Muscle of leg (tissue), 11 donors: ENCODE data around the gene ANTXR1. TPM values are rescaled to one million over a fixed set of nuclear protein-coding genes. Genes with fewer than 3 reads are reported as not detected.
"Not testable (repeated sequence)": the region's sequence is repeated elsewhere in the genome, so short reads cannot be mapped to it uniquely, and the experiment has no call there.

Experiments used
- DNase-seq: peaks from one replicate; pipeline ENCODE4 v3.0.0; 2013
- H3K27ac ChIP-seq: one replicate; pipeline ENCODE4 v1.5.1; 2013; ENCODE audit warnings: mild to moderate bottlenecking, low read length, control low read depth
- H3K27me3 ChIP-seq: one replicate; pipeline ENCODE4 v1.6.1; 2013; ENCODE audit warnings: low read length; ENCODE audit not compliant: control insufficient read depth, insufficient read depth
- H3K36me3 ChIP-seq: one replicate; pipeline ENCODE4 v1.6.1; 2013; ENCODE audit warnings: low read length; ENCODE audit not compliant: control insufficient read depth, insufficient read depth
- H3K4me1 ChIP-seq: one replicate; pipeline ENCODE4 v1.6.1; 2013; ENCODE audit warnings: low read length; ENCODE audit not compliant: control insufficient read depth, insufficient read depth
- H3K4me3 ChIP-seq: one replicate; pipeline ENCODE4 v1.5.1; 2013; ENCODE audit warnings: low read length, control low read depth
- H3K9me3 ChIP-seq: replicated peaks from 2 replicates; pipeline ENCODE4 v1.6.1; 2013; ENCODE audit warnings: low read depth, low read length; ENCODE audit not compliant: control insufficient read depth
- WGBS: methylation state at CpG from one replicate; pipeline ENCODE4 v1.1.5; 2013; ENCODE audit warnings: missing lambda C conversion rate; ENCODE audit not compliant: insufficient coverage; 5-methylcytosine and 5-hydroxymethylcytosine counted together
- polyA plus RNA-seq, 8 donors: library from polyadenylated mRNA; unstranded; fragments of 120-200 nt; gene quantifications; one replicate each; pipeline versions ENCODE4 v1.2.1 to v1.2.3, GENCODE V29; 2013; ENCODE audit warnings: inconsistent platforms in 1 of 8, low replicate concordance in 1 of 8; ENCODE audit not compliant: insufficient read length in 8 of 8, insufficient read depth in 1 of 8
- total RNA-seq: library from RNA; stranded (reverse); fragments of 120-200 nt; gene quantifications from one replicate; pipeline ENCODE4 v1.2.4, GENCODE V29; 2013

The ANTXR1 gene
- total and polyA plus RNA-seq, 9 donors: 84.4 to 187 (median 133) TPM

DNA sequence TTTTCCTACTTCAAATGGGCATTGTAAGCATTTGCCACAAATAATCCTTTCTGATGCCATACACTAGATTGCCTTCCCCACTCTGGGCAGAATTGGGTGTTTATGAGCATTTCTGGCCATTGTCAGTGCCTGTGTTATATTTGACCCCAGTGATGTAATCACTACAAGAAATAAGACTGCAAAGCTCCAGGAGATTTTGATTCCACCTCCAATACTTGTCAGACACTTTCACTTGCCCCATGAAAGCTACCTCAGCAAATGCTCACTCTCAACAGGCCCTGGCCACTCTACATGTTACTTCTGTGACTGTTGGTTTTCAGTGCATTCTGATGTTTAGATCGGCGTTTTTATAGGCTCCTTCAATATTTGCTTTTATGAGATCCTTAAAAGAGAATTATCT lies 239.0 kb downstream of the ANTXR1 start:
- no peak for DNase-seq
- no peak overlapping the region for H3K27ac ChIP-seq
- H3K4me1 ChIP-seq: peaks cover 22% of the 10 kb centered on the region
- no peaks in the 10 kb centered on the region for H3K27me3 ChIP-seq
- no CpG with 5 or more reads among the region's 2 CpGs for WGBS
- H3K36me3 ChIP-seq: peaks cover 8% of the 10 kb centered on the region
- H3K9me3 ChIP-seq: no peaks in the 10 kb centered on the region
- no peak overlapping the region for H3K4me3 ChIP-seq

DNA sequence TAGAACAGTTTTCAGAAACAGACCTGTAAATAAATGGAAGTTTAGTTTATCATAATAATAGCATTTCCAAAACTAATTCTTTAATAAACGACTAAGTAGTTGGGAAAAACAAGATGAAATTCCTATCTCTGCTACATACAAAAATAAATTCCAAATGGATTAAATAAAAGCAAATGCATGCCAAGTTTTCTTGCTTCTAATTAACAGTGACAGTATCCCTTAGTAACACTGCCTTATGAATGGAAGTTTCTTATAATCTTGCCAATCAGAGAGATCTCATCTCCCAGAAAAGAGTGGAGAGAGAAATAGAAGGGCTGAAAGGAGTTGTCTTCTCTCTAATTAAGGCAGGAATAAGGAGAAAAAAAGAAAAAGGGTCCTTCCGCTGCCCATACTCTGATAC lies 240.1 kb downstream of the ANTXR1 start:
- no peaks in the 10 kb centered on the region for H3K27me3 ChIP-seq
- H3K4me1 ChIP-seq: peaks cover 22% of the 10 kb centered on the region
- H3K4me3 ChIP-seq: no peak overlapping the region
- H3K9me3 ChIP-seq: no peaks in the 10 kb centered on the region
- peak overlapping the region; percentile 76 for H3K27ac ChIP-seq
- no peaks in the 10 kb centered on the region for H3K36me3 ChIP-seq
- no CpG with 5 or more reads among the region's 2 CpGs for WGBS
- DNase-seq: peak; percentile 70

DNA sequence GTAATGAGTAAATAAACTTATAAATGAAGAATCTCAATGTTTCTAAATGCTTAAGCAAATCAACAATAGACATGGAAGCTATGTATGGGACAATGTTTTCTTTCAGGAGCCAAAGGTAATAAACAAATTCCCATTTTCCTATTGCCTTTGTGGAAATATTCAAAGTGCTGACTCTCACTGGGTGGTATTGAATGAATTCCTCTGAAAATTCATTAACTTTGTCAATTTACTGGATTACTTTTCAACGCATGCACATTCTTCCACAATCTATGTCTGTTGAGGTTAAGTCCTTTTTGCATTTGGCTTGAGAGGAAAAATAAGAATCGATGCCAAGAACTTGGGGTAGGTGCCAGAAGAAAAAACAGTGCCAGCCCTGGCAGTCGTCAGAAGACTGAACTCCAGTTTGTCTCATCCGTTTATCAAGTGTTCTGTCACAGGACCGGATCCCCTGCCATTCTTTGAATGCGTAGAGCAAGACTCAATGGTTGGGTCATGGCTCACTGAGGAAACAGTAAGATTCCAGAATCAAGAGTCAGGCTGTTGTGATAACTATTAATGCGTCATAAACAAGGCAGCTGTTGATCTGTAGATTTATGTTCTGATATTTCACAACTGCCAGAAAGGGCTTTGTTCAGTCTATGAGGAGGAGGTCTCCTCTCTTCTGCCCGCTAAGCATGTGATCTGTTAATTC lies 240.8 kb downstream of the ANTXR1 start:
- Histone ChIP-seq H3K27me3 (no peaks in the 10 kb centered on the region), H3K27ac (peak overlapping the region; percentile 76), H3K4me1 (peaks cover 22% of the 10 kb centered on the region), H3K4me3 (no peak overlapping the region), H3K36me3 (no peaks in the 10 kb centered on the region), H3K9me3 (no peaks in the 10 kb centered on the region)
- DNase-seq: peak; percentile 89
- WGBS: 55% methylated on average over 5 of the region's 8 CpGs

DNA sequence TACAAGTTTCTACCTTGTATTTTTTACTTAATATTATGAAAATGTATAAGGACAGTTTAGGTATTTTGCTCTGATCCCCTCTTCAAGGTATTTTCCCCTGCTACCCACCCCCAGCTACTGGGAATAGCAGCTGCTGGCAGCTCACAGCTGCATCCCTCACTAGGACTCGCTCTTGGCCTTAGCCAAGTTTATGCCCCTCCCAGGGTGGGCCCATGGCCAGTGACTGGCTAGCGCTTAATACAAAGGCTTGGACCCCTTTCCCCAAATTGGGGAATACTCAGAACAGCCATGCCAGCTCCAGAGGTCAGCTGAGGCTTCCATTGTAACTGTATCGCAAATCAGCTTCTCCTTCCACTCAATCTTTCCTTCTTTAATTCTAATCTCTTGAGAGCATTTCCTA lies 242.8 kb downstream of the ANTXR1 start:
- peak overlapping the region; percentile 49 for H3K27ac ChIP-seq
- no peaks in the 10 kb centered on the region for H3K27me3 ChIP-seq
- H3K4me1 ChIP-seq: peaks cover 22% of the 10 kb centered on the region
- no peaks in the 10 kb centered on the region for H3K36me3 ChIP-seq
- DNase-seq: peak; percentile 81
- peaks cover 10% of the 10 kb centered on the region for H3K9me3 ChIP-seq
- 72% methylated on average over 3 of the region's 3 CpGs for WGBS
- H3K4me3 ChIP-seq: no peak overlapping the region

DNA sequence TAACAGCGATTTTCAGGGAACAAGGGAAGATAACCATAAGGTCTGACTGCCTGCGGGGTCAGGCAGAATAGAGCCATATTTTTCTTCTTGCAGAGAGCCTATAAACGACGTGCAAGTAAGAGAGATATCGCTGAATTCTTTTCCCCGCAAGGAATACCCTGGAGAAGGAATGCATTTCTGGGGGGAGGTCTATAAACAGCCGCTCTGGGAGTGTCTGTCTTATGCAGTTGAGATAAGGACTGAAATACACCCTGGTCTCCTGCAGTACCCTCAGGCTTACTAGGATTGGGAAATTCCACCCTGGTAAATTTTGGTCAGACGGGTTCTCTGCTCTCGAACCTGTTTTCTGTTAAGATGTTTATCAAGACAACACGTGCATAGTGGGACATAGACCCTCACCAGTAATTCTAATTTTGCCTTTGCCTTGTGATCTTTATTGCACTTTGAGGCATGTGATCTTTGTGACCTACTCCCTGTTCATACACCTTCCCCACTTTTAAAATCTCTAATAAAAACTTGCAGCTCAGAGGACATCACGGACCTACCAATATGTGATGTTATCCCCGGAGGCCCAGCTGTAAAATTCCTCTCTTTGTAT lies 247.1 kb downstream of the ANTXR1 start:
- 91% methylated on average over 10 of the region's 12 CpGs for WGBS
- H3K27ac ChIP-seq, H3K4me1 ChIP-seq, DNase-seq, H3K4me3 ChIP-seq, H3K27me3 ChIP-seq, H3K36me3 ChIP-seq: not testable (repeated sequence)
- H3K9me3 ChIP-seq: peaks cover 22% of the 10 kb centered on the region

DNA sequence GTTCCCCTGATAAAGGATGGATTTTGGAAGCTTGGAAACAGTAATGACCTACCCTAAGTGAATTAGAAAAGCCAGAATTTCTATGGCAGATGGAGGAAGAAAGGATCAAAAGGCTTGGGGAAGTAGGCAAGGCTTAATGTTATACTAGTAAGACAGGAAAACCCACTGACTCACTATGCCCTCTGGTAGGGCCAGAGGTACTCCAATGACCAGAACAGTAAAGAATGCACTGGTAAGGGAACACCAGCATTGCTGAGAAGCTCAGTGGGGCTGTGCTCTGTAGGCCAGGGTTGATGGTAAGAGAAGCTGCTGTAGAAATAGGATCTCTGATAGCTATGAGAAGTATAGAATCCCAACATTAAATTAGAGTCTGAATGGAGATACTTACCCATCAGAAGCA lies 247.7 kb downstream of the ANTXR1 start:
- H3K4me3 ChIP-seq: no peak overlapping the region
- no peaks in the 10 kb centered on the region for H3K27me3 ChIP-seq
- H3K36me3 ChIP-seq: peaks cover 4% of the 10 kb centered on the region
- DNase-seq: no peak
- peaks cover 22% of the 10 kb centered on the region for H3K9me3 ChIP-seq
- peaks cover 6% of the 10 kb centered on the region for H3K4me1 ChIP-seq
- no peak overlapping the region for H3K27ac ChIP-seq

DNA sequence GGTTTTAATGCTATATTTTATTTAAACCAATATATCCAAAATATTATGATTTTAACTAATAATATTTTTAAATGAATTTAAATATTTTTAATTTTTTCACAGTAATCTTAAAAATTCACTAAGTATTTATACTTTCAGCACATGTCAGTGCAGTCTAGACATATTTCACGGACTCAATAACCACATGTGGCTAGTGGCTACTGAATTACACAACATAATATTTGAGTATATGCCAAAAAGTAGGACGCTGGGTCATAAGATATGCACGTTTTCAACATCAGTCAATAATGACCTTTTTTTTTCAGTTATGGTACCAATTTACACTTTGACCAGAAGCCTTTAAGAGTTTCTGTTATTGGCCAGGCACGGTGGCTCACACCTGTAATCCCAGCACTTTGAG lies 256.4 kb downstream of the ANTXR1 start:
- Histone ChIP-seq H3K4me1 (peaks cover 6% of the 10 kb centered on the region), H3K4me3 (no peak overlapping the region), H3K36me3 (no peaks in the 10 kb centered on the region), H3K27me3 (no peaks in the 10 kb centered on the region), H3K9me3 (peaks cover 5% of the 10 kb centered on the region), H3K27ac (no peak overlapping the region)
- WGBS: no CpG with 5 or more reads among the region's 4 CpGs
- no peak for DNase-seq

DNA sequence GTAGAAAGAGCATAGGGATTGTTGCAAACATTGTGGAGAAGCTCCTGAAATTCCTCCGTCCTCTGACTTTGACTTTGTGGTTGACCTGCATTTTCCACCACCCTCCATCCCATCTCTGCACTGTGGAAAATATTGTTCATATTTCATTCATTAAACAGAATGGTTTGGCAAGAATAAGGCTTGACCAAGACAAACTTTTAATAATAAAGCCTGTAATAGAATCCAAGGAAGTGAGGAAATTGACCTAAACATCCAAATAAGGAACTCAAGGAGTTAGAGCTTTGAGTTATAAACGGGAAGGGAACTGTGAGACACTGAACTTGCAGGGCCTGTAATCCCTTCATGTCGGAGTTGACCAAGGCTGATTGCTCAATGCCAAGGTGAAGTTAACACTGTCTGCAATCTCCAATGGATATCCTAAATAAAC lies 258.9 kb downstream of the ANTXR1 start:
- no CpG with 5 or more reads among the region's 3 CpGs for WGBS
- H3K27me3 ChIP-seq: no peaks in the 10 kb centered on the region
- no peaks in the 10 kb centered on the region for H3K36me3 ChIP-seq
- peaks cover 6% of the 10 kb centered on the region for H3K4me1 ChIP-seq
- H3K4me3 ChIP-seq: no peak overlapping the region
- H3K9me3 ChIP-seq: no peaks in the 10 kb centered on the region
- peak; percentile 82 for DNase-seq
- H3K27ac ChIP-seq: no peak overlapping the region

DNA sequence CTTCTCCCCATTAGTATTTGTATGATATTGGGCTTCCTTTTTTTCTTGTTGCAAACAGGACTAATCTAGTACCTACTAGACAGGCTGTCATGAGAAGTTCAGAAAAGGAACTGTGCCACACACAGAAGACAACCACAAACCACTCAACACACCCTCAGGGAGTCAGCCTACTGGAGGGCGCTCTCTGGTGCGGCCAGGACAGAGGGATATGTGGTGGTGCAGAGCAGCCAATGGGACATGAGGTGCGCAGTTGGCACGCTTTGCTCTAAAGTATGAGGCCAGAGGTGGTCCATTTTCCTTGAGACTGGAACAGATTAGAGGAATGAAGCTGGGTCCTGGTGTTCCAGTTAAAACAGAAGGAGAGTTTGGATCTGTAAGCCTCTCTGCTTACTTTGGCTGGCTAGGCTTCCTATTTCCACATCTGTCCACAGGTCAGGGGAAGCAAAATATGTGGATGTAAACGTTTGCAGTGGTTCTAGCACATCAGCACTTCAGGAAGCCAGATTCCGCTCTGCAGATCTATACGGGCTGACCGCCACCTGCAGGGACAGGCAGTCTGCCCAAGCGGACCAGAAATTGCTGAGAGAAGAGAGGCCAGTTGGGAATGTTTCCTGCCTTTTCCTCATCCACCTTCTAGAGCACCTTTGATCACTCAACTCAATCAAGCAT lies 260.0 kb downstream of the ANTXR1 start:
- H3K27ac ChIP-seq: peak overlapping the region; percentile 55
- no peaks in the 10 kb centered on the region for H3K27me3 ChIP-seq
- 70% methylated on average over 4 of the region's 9 CpGs for WGBS
- H3K4me1 ChIP-seq: peaks cover 6% of the 10 kb centered on the region
- no peaks in the 10 kb centered on the region for H3K36me3 ChIP-seq
- DNase-seq: peak; percentile 86
- H3K4me3 ChIP-seq: no peak overlapping the region
- H3K9me3 ChIP-seq: no peaks in the 10 kb centered on the region

DNA sequence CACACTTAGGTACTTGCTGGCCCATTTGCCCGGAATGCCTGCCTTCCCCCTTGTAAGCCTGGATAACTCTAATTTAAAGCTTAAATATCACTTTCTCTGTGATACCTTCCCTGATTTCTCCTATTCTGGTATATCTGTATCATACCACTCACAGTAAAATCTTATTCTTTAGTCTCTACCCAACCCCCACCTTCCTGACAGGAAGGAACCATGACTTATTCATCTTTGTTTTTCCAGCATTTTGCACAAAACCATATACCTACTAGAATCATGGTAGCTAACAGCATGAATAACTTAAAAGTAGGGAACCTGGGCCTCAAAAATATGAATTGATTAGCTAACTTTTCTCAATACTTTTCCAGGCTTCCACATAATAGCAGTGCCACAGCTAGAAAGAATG lies 262.5 kb downstream of the ANTXR1 start:
- H3K27ac ChIP-seq: no peak overlapping the region
- WGBS: 100% methylated on average over 1 of the region's 1 CpG
- no peak overlapping the region for H3K4me3 ChIP-seq
- peaks cover 13% of the 10 kb centered on the region for H3K4me1 ChIP-seq
- no peaks in the 10 kb centered on the region for H3K9me3 ChIP-seq
- H3K27me3 ChIP-seq: no peaks in the 10 kb centered on the region
- DNase-seq: no peak
- no peaks in the 10 kb centered on the region for H3K36me3 ChIP-seq
